B cell (primary cell): Measurements from ENCODE around the gene FBXL16. TPM values are rescaled to one million over a fixed set of nuclear protein-coding genes. Genes with fewer than 3 reads are reported as not detected.

Experiments used
- ATAC-seq: fragments of 200-7000 bp; cut with Tn5 transposase; one replicate; pipeline ENCODE4 v1.10.0; 2021; ENCODE audit warnings: low read depth, mild to moderate bottlenecking, moderate number of reproducible peaks, moderate library complexity
- CTCF ChIA-PET: fragments of 350-600 bp; sonication (Branson Sonifier 250); formaldehyde crosslinking; loops from one replicate; lab custom pipeline; 2021; ENCODE audit warnings: antibody characterized with exemption, inconsistent platforms; lab: Charles Lee
- POLR2A ChIA-PET: fragments of 350-600 bp; sonication (Branson Sonifier 250); formaldehyde crosslinking; loops from one replicate; lab custom pipeline; 2021; ENCODE audit warnings: antibody characterized with exemption; lab: Charles Lee
- DNase-seq: peaks from one replicate; pipeline ENCODE4 v3.0.0; 2013
- H2AFZ ChIP-seq: 2 replicates; pipeline ENCODE4 v1.6.1; 2012; ENCODE audit warnings: mild to moderate bottlenecking, low read depth, low read length; ENCODE audit not compliant: insufficient read depth, poor library complexity, severe bottlenecking
- H3K27ac ChIP-seq, 2 donors: 1 replicate in 1 of 2; 2 replicates in 1 of 2; pipeline ENCODE4 v1.5.1; 2012 to 2013; ENCODE audit warnings: low read length in 2 of 2, mild to moderate bottlenecking in 2 of 2, moderate library complexity in 1 of 2
- H3K27me3 ChIP-seq, 4 experiments: fragments of 200-600 bp in 1 of 4; sonication (generic) in 1 of 4; replicated peaks in 1 of 4; 1 replicate in 2 of 4; 2 replicates in 2 of 4; pipeline versions ENCODE4 v1.6.1 to v1.7.0; 2013 to 2016; ENCODE audit warnings: low read length in 3 of 4, mild to moderate bottlenecking in 2 of 4, mixed read lengths in 1 of 4, moderate library complexity in 1 of 4; ENCODE audit not compliant: insufficient read depth in 4 of 4, control insufficient read depth in 3 of 4; ENCODE audit errors: control extremely low read depth in 1 of 4
- H3K36me3 ChIP-seq, 2 experiments: replicated peaks in 1 of 2; 1 replicate in 1 of 2; 2 replicates in 1 of 2; pipeline versions ENCODE4 v1.6.1 to v1.7.1; 2013; ENCODE audit warnings: low read length in 1 of 2; ENCODE audit not compliant: insufficient read depth in 2 of 2, control insufficient read depth in 1 of 2; ENCODE audit errors: control extremely low read depth in 1 of 2, extremely low read depth in 1 of 2
- H3K4me1 ChIP-seq, 2 donors: fragments of 200-600 bp in 1 of 2; sonication (generic) in 1 of 2; 1 replicate in 1 of 2; 2 replicates in 1 of 2; pipeline versions ENCODE4 v1.5.1 to v1.6.1; 2013 to 2017; ENCODE audit warnings: low read length in 2 of 2; ENCODE audit not compliant: control insufficient read depth in 2 of 2, insufficient read depth in 2 of 2
- H3K4me2 ChIP-seq: replicated peaks from 2 replicates; pipeline ENCODE3; 2012; ENCODE audit warnings: mild to moderate bottlenecking, low read depth, low read length; ENCODE audit not compliant: poor library complexity, severe bottlenecking
- H3K4me3 ChIP-seq, 5 experiments: fragments of 200-600 bp in 1 of 5; sonication (generic) in 1 of 5; 1 replicate in 3 of 5; 2 replicates in 2 of 5; pipeline versions ENCODE4 v1.5.1 to v1.7.0; 2011 to 2016; ENCODE audit warnings: low read length in 4 of 5, mild to moderate bottlenecking in 4 of 5, low read depth in 2 of 5, control low read depth in 1 of 5, moderate library complexity in 1 of 5; ENCODE audit not compliant: insufficient read depth in 1 of 5; ENCODE audit errors: control extremely low read depth in 1 of 5, extremely low read depth in 1 of 5
- H3K79me2 ChIP-seq: fragments of 200-600 bp; sonication (generic); one replicate; pipeline ENCODE4 v1.6.0; 2016; ENCODE audit warnings: low read length; ENCODE audit not compliant: control insufficient read depth, insufficient read depth
- H3K9ac ChIP-seq: fragments of 200-600 bp; sonication (generic); 2 replicates; pipeline ENCODE4 v1.6.1; 2017; ENCODE audit warnings: mild to moderate bottlenecking, low read length, moderate library complexity
- H3K9me3 ChIP-seq, 3 donors: one replicate each; pipeline versions ENCODE4 v1.6.1 to v1.7.1; 2013; ENCODE audit warnings: low read length in 2 of 3; ENCODE audit not compliant: control insufficient read depth in 2 of 3, insufficient read depth in 1 of 3; ENCODE audit errors: control extremely low read depth in 1 of 3
- H4K20me1 ChIP-seq: 2 replicates; pipeline ENCODE4 v1.6.0; 2012; ENCODE audit warnings: mild to moderate bottlenecking, low read length; ENCODE audit not compliant: insufficient read depth, control insufficient read depth, poor library complexity, severe bottlenecking
- H3K27ac Mint-ChIP-seq: one replicate; pipeline ENCODE4 v1.8.0; 2021; ENCODE audit warnings: mixed read lengths
- H3K27me3 Mint-ChIP-seq: one replicate; pipeline ENCODE4 v1.8.0; 2021; ENCODE audit warnings: mixed read lengths
- H3K4me1 Mint-ChIP-seq: one replicate; pipeline ENCODE4 v1.8.0; 2021; ENCODE audit warnings: mixed read lengths
- H3K4me3 Mint-ChIP-seq: one replicate; pipeline ENCODE4 v1.8.0; 2021; ENCODE audit warnings: mixed read lengths
- H3K9me3 Mint-ChIP-seq: one replicate; pipeline ENCODE4 v1.8.0; 2022; ENCODE audit warnings: mixed read lengths; ENCODE audit not compliant: insufficient read depth
- EZH2 ChIP-seq: IDR thresholded peaks from 2 replicates; pipeline ENCODE4 v1.6.1; 2012; ENCODE audit warnings: borderline replicate concordance, low read depth, mild to moderate bottlenecking, moderate library complexity, low read length; ENCODE audit not compliant: insufficient read depth, poor library complexity, severe bottlenecking
- WGBS: methylation state at CpG from one replicate; pipeline ENCODE4 v1.1.5; 2013; ENCODE audit warnings: missing lambda C conversion rate; ENCODE audit not compliant: insufficient coverage; 5-methylcytosine and 5-hydroxymethylcytosine counted together
- intact Hi-C: fragments of 100-400 bp; cut with micrococcal nuclease; formaldehyde crosslinking; loops from one replicate; pipeline ENCODE4 v1.10.0; 2022
- polyA plus RNA-seq: library from polyadenylated mRNA; depleted of rRNA; stranded (reverse); fragments of >200 nt; gene quantifications from 2 replicates; pipeline ENCODE4 v1.2.3, GENCODE V29; 2012
- total RNA-seq, 2 donors: library from RNA; stranded (reverse); fragments of 120-200 nt in 1 of 2; gene quantifications; 1 replicate in 1 of 2; 2 replicates in 1 of 2; pipeline versions ENCODE4 v1.2.3 to v1.2.4, GENCODE V29; 2013 to 2022
- TF ChIP-seq, protein P1 (sequence below): fragments of 200-600 bp; IDR thresholded peaks from one replicate; pipeline ENCODE4 v1.8.0; 2022; ENCODE audit warnings: antibody characterized with exemption, mild to moderate bottlenecking

Gene FBXL16
- total and polyA plus RNA-seq, 2 donors (not counting 1 experiment from before 2014, with no cell fraction given), result 2.2 to 5.8 TPM

DNA sequence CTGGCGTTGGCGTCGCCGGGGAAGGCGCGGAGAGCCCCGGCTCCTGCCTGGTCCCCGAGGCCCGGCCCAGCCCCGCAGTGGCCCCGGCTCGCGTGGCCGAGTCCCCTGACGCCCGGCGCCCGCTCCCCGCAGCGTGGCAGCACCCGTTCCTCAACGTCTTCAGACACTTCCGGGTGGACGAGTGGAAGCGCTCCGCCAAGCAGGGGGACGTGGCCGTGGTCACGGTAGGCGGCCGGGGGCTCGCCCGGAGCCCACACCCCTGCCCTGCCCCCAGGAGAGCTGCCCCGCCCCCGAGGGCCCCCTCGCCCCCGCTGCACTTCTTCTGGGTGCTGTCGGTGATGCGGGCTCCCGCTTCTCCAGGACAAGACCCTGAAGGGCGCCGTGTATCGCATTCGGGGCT lies 56.0 kb downstream of the FBXL16 start:
- Histone ChIP-seq H3K4me1 (peaks cover 15 to 20% of the 10 kb centered on the region in 2 donors), H3K36me3 (no peaks in the 10 kb centered on the region), H3K4me3 (peak overlapping the region in 4 of 5 experiments; percentile 65 to 76 (median 70)), H3K9ac (peak overlapping the region; percentile 71), H3K4me2 (peak overlapping the region; percentile 92), H3K79me2 (peaks cover 8% of the 10 kb centered on the region), H3K27me3 (no peaks in the 10 kb centered on the region), H3K9me3 (peaks cover 0 to 2% (median 0%) of the 10 kb centered on the region in 3 donors), H4K20me1 (peaks cover 8% of the 10 kb centered on the region), H2AFZ (peak overlapping the region; percentile 92), H3K27ac (peak overlapping the region in 1 of 2 donors; percentile 90)
- no peaks in the 10 kb centered on the region for H3K27me3 Mint-ChIP-seq
- peak overlapping the region; percentile 75 for H3K4me3 Mint-ChIP-seq
- intact Hi-C loops, result loop anchor here (1.0 to 2.0 kb wide), 6 partner anchors 8 to 61 kb away; partner anchors contain the start of genes JMJD8, MCRIP2 and METTL26
- H3K4me1 Mint-ChIP-seq, result peaks cover 16% of the 10 kb centered on the region
- TF ChIP-seq, protein P1, sequence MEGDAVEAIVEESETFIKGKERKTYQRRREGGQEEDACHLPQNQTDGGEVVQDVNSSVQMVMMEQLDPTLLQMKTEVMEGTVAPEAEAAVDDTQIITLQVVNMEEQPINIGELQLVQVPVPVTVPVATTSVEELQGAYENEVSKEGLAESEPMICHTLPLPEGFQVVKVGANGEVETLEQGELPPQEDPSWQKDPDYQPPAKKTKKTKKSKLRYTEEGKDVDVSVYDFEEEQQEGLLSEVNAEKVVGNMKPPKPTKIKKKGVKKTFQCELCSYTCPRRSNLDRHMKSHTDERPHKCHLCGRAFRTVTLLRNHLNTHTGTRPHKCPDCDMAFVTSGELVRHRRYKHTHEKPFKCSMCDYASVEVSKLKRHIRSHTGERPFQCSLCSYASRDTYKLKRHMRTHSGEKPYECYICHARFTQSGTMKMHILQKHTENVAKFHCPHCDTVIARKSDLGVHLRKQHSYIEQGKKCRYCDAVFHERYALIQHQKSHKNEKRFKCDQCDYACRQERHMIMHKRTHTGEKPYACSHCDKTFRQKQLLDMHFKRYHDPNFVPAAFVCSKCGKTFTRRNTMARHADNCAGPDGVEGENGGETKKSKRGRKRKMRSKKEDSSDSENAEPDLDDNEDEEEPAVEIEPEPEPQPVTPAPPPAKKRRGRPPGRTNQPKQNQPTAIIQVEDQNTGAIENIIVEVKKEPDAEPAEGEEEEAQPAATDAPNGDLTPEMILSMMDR, result no peak
- TF ChIP-seq EZH2, result no peak
- DNase-seq, result no peak
- ATAC-seq, result no peak
- no peak overlapping the region for H3K27ac Mint-ChIP-seq
- H3K9me3 Mint-ChIP-seq, result no peaks in the 10 kb centered on the region
- 4% methylated on average over 44 of the region's 44 CpGs for WGBS
- ChIA-PET CTCF (interaction anchor here (0.6 to 1.3 kb wide), 2 partner anchors 13 to 443 kb away, joined by 4 to 6 read pairs; partner anchors contain the start of gene METTL26), POLR2A (interaction anchor here (0.6 to 1.0 kb wide), 3 partner anchors 11 to 1057 kb away, joined by 4 to 6 read pairs (median 5); no protein-coding TSS in a partner anchor)
